ENCODE measurements around the gene PRAMEF20. TPM values are rescaled to one million over a fixed set of nuclear protein-coding genes. Genes with fewer than 3 reads are reported as not detected.

PRAMEF20 gene
- total RNA-seq, 1 donor from 2014 or later, result not detected

- H3K9me3 Mint-ChIP-seq (ENCODE audit: low read depth), result peaks cover 22% of the 10 kb centered on the region
- peaks cover 4% of the 10 kb centered on the region for H3K36me3 Mint-ChIP-seq (ENCODE audit: insufficient read depth)
- H3K27me3 Mint-ChIP-seq, result no peaks in the 10 kb centered on the region
- no peaks in the 10 kb centered on the region for H3K4me1 Mint-ChIP-seq (ENCODE audit: low read depth)
- TF ChIP-seq CTCF (IDR thresholded peaks at IDR 0.05; ENCODE audit: unreplicated experiment), result no peak
- DNase-seq (ENCODE audit: low spot score, unreplicated experiment), result no peak
- no peak overlapping the region for H3K4me3 Mint-ChIP-seq (ENCODE audit: low read depth)
- no peak overlapping the region for H3K27ac Mint-ChIP-seq
Measured at GRCh38 chr1:13443335-13443979, 33.2 kb downstream of the PRAMEF20 start.

GRCh38 chr1:13450204-13450603 lies 40.0 kb downstream of the PRAMEF20 start:
- H3K36me3 Mint-ChIP-seq (ENCODE audit: insufficient read depth), result no peaks in the 10 kb centered on the region
- H3K27ac Mint-ChIP-seq, result no peak overlapping the region
- H3K9me3 Mint-ChIP-seq (ENCODE audit: low read depth), result peaks cover 13% of the 10 kb centered on the region

GRCh38 chr1:13451399-13451965 lies 41.2 kb downstream of the PRAMEF20 start:
- Mint-ChIP-seq H3K4me1 (ENCODE audit: low read depth) (no peaks in the 10 kb centered on the region), H3K36me3 (ENCODE audit: insufficient read depth) (no peaks in the 10 kb centered on the region), H3K9me3 (ENCODE audit: low read depth) (peaks cover 13% of the 10 kb centered on the region), H3K4me3 (ENCODE audit: low read depth) (no peak overlapping the region), H3K27ac (no peak overlapping the region), H3K27me3 (no peaks in the 10 kb centered on the region)
- TF ChIP-seq CTCF (IDR thresholded peaks at IDR 0.05; ENCODE audit: unreplicated experiment), result no peak
- DNase-seq (ENCODE audit: low spot score, unreplicated experiment), result no peak

More at GRCh38 chr1:13450204-13450603, 40.0 kb downstream of the PRAMEF20 start:
- no peak for TF ChIP-seq CTCF (IDR thresholded peaks at IDR 0.05; ENCODE audit: unreplicated experiment)
- DNase-seq (ENCODE audit: low spot score, unreplicated experiment), result no peak
- H3K4me3 Mint-ChIP-seq (ENCODE audit: low read depth), result no peak overlapping the region
- H3K27me3 Mint-ChIP-seq, result no peaks in the 10 kb centered on the region
- H3K4me1 Mint-ChIP-seq (ENCODE audit: low read depth), result no peaks in the 10 kb centered on the region

- H3K36me3 Mint-ChIP-seq (ENCODE audit: insufficient read depth), result no peaks in the 10 kb centered on the region
- no peak overlapping the region for H3K27ac Mint-ChIP-seq
- no peak for DNase-seq (ENCODE audit: low spot score, unreplicated experiment)
- no peak for TF ChIP-seq CTCF (IDR thresholded peaks at IDR 0.05; ENCODE audit: unreplicated experiment)
- peaks cover 24% of the 10 kb centered on the region for H3K9me3 Mint-ChIP-seq (ENCODE audit: low read depth)
- no peak overlapping the region for H3K4me3 Mint-ChIP-seq (ENCODE audit: low read depth)
- no peaks in the 10 kb centered on the region for H3K4me1 Mint-ChIP-seq (ENCODE audit: low read depth)
- no peaks in the 10 kb centered on the region for H3K27me3 Mint-ChIP-seq
Measured at GRCh38 chr1:13456904-13457532, 46.8 kb downstream of the PRAMEF20 start.

GRCh38 chr1:13461977-13462376 lies 51.7 kb downstream of the PRAMEF20 start:
- DNase-seq (ENCODE audit: low spot score, unreplicated experiment), result no peak
- no peak for TF ChIP-seq CTCF (IDR thresholded peaks at IDR 0.05; ENCODE audit: unreplicated experiment)
- no peaks in the 10 kb centered on the region for H3K36me3 Mint-ChIP-seq (ENCODE audit: insufficient read depth)
- H3K4me1 Mint-ChIP-seq (ENCODE audit: low read depth), result no peaks in the 10 kb centered on the region
- no peak overlapping the region for H3K27ac Mint-ChIP-seq
- peaks cover 3% of the 10 kb centered on the region for H3K27me3 Mint-ChIP-seq
- H3K9me3 Mint-ChIP-seq (ENCODE audit: low read depth), result peaks cover 21% of the 10 kb centered on the region
- no peak overlapping the region for H3K4me3 Mint-ChIP-seq (ENCODE audit: low read depth)
